Prostate gland (tissue), 2 donors: ENCODE results near the gene TOM1L2.

Source experiments
- POLR2A ChIP-seq: fragments of 450-650 bp; IDR thresholded peaks from one replicate; pipeline ENCODE4 v1.6.1; 2016; ENCODE audit warnings: antibody characterized with exemption, mild to moderate bottlenecking
- POLR2AphosphoS5 ChIP-seq: sonication (generic); formaldehyde crosslinking; IDR thresholded peaks from one replicate; pipeline ENCODE4 v1.6.1; 2017; ENCODE audit warnings: antibody characterized with exemption
- TF ChIP-seq, protein P1 (sequence below), 4 experiments: fragments of 200-600 bp in 2 of 4; fragments of 450-650 bp in 2 of 4; sonication (generic) in 2 of 4; IDR thresholded peaks; 1 replicate in 3 of 4; 2 replicates in 1 of 4; pipeline ENCODE4 v1.5.1; 2016 to 2019; ENCODE audit warnings: antibody characterized with exemption in 4 of 4, mild to moderate bottlenecking in 2 of 4, moderate library complexity in 2 of 4

DNA sequence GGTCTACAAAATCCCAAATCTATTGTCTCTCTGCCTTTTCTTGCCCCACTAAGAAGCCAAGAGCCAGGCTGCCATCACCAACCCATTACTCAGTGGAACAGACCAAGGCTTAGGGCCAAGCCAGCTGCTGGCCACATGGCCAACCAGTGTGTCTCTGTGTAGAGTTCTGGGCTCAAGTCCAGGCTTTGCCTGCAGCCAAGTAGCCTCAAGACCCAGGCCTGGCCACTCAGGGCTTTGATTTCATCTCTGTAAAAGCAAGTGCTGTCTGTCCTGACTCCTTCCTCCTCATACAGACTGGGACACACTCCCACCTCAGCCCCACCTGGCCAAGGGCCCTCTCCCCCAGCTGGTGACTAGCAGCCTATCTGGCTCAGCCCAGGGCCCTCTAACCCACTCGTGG, 150.0 kb downstream of the TOM1L2 start:
- TF ChIP-seq, protein P1, sequence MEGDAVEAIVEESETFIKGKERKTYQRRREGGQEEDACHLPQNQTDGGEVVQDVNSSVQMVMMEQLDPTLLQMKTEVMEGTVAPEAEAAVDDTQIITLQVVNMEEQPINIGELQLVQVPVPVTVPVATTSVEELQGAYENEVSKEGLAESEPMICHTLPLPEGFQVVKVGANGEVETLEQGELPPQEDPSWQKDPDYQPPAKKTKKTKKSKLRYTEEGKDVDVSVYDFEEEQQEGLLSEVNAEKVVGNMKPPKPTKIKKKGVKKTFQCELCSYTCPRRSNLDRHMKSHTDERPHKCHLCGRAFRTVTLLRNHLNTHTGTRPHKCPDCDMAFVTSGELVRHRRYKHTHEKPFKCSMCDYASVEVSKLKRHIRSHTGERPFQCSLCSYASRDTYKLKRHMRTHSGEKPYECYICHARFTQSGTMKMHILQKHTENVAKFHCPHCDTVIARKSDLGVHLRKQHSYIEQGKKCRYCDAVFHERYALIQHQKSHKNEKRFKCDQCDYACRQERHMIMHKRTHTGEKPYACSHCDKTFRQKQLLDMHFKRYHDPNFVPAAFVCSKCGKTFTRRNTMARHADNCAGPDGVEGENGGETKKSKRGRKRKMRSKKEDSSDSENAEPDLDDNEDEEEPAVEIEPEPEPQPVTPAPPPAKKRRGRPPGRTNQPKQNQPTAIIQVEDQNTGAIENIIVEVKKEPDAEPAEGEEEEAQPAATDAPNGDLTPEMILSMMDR (IDR thresholded peaks at IDR 0.05), result no peak
- TF ChIP-seq POLR2A (no peak), POLR2AphosphoS5 (peak; percentile 79)
